Prostate gland (tissue), 2 donors: ENCODE results near the gene MARF1.

Source experiments
- CTCF ChIP-seq, 4 experiments: fragments of 200-600 bp in 2 of 4; fragments of 450-650 bp in 2 of 4; sonication (generic) in 2 of 4; IDR thresholded peaks; 1 replicate in 3 of 4; 2 replicates in 1 of 4; pipeline ENCODE4 v1.5.1; 2016 to 2019; ENCODE audit warnings: antibody characterized with exemption in 4 of 4, mild to moderate bottlenecking in 2 of 4, moderate library complexity in 2 of 4
- POLR2A ChIP-seq: fragments of 450-650 bp; IDR thresholded peaks from one replicate; pipeline ENCODE4 v1.6.1; 2016; ENCODE audit warnings: antibody characterized with exemption, mild to moderate bottlenecking
- POLR2AphosphoS5 ChIP-seq: sonication (generic); formaldehyde crosslinking; IDR thresholded peaks from one replicate; pipeline ENCODE4 v1.6.1; 2017; ENCODE audit warnings: antibody characterized with exemption

- TF ChIP-seq CTCF (IDR thresholded peaks at IDR 0.05) (no peak), POLR2A (no peak), POLR2AphosphoS5 (no peak)
Measured at GRCh38 chr16:15674571-15674970, 31.6 kb upstream of the MARF1 start.
